HFF-Myc (cell line): ENCODE data around the gene RGS1.

ENCODE experiments used
- DNase-seq: peaks from one replicate; pipeline ENCODE4 v3.0.0-alpha.2; 2011; ENCODE audit warnings: low read depth; ENCODE audit errors: extremely low read depth
- H3K4me3 ChIP-seq: replicated peaks from 2 replicates; pipeline ENCODE4 v1.5.1; 2011; ENCODE audit warnings: low read depth, mild to moderate bottlenecking, control low read depth, low read length
- CTCF ChIP-seq: IDR thresholded peaks from 2 replicates; pipeline ENCODE4 v1.5.1; 2012; ENCODE audit warnings: mild to moderate bottlenecking, low read depth, low read length, control low read depth; ENCODE audit errors: missing control alignments

Gene RGS1

GRCh38 chr1:192565946-192566345, 9.6 kb upstream of the RGS1 start:
- H3K4me3 ChIP-seq, result no peak overlapping the region
- TF ChIP-seq CTCF, result no peak

GRCh38 chr1:192566657-192567056, 8.9 kb upstream of the RGS1 start:
- DNase-seq, result no peak
- H3K4me3 ChIP-seq, result no peak overlapping the region
- no peak for TF ChIP-seq CTCF

More at GRCh38 chr1:192565946-192566345, 9.6 kb upstream of the RGS1 start:
- DNase-seq, result no peak

GRCh38 chr1:192568063-192568462, 7.5 kb upstream of the RGS1 start:
- no peak for DNase-seq
- H3K4me3 ChIP-seq, result no peak overlapping the region
- TF ChIP-seq CTCF, result no peak

- no peak for DNase-seq
- no peak overlapping the region for H3K4me3 ChIP-seq
- TF ChIP-seq CTCF, result no peak
Observed at GRCh38 chr1:192571668-192572067, 3.9 kb upstream of the RGS1 start.

GRCh38 chr1:192573499-192573898, 2.1 kb upstream of the RGS1 start:
- no peak overlapping the region for H3K4me3 ChIP-seq
- DNase-seq, result no peak
- TF ChIP-seq CTCF, result no peak

GRCh38 chr1:192574073-192574472, 1.5 kb upstream of the RGS1 start:
- no peak for TF ChIP-seq CTCF
- no peak overlapping the region for H3K4me3 ChIP-seq
- DNase-seq, result no peak
